ENCODE results near the gene UGT1A8.
"Not testable (repeated sequence)": the region's sequence is repeated elsewhere in the genome, so short reads cannot be mapped to it uniquely, and the experiment has no call there.

UGT1A8 gene

GRCh38 chr2:233604826-233605225 lies 12.6 kb upstream of the UGT1A8 start:
- no peak for DNase-seq (ENCODE audit: insufficient read length, low spot score)
- no peak for TF ChIP-seq POLR2A (IDR thresholded peaks at IDR 0.05; ENCODE audit: low read depth, low read length)
- FAIRE-seq, result no peak

- FAIRE-seq, result no peak
- DNase-seq (ENCODE audit: insufficient read length, low spot score), result no peak
- TF ChIP-seq POLR2A (IDR thresholded peaks at IDR 0.05; ENCODE audit: low read depth, low read length), result no peak
Observed at GRCh38 chr2:233605680-233606079, 11.8 kb upstream of the UGT1A8 start.

GRCh38 chr2:233611284-233611683 lies 6.1 kb upstream of the UGT1A8 start:
- TF ChIP-seq POLR2A (IDR thresholded peaks at IDR 0.05; ENCODE audit: low read depth, low read length), result no peak
- FAIRE-seq (no peak), DNase-seq (ENCODE audit: insufficient read length, low spot score) (no peak)

- no peak for DNase-seq (ENCODE audit: insufficient read length, low spot score)
- TF ChIP-seq POLR2A (IDR thresholded peaks at IDR 0.05; ENCODE audit: low read depth, low read length), result no peak
- FAIRE-seq, result no peak
Observed at GRCh38 chr2:233620204-233620603, 2.8 kb downstream of the UGT1A8 start.

- not testable (repeated sequence) for DNase-seq (ENCODE audit: insufficient read length, low spot score); FAIRE-seq
Observed at GRCh38 chr2:233621863-233622262, 4.4 kb downstream of the UGT1A8 start.

- no peak for FAIRE-seq
Observed at GRCh38 chr2:233627331-233628025, 10.0 kb downstream of the UGT1A8 start.

GRCh38 chr2:233636306-233636705 lies 18.9 kb downstream of the UGT1A8 start, which contains the start of gene UGT1A10:
Gene UGT1A10, plus strand, starts transcription at chr2:233636448. Its CDS starts 75 bp downstream, at chr2:233636523.
- not testable (repeated sequence) for DNase-seq (ENCODE audit: insufficient read length, low spot score); FAIRE-seq

More at GRCh38 chr2:233627331-233628025, 10.0 kb downstream of the UGT1A8 start:
- TF ChIP-seq POLR2A (IDR thresholded peaks at IDR 0.05; ENCODE audit: low read depth, low read length), result no peak
- no peak for DNase-seq (ENCODE audit: insufficient read length, low spot score)

- no peak for TF ChIP-seq POLR2A (IDR thresholded peaks at IDR 0.05; ENCODE audit: low read depth, low read length)
- DNase-seq (ENCODE audit: insufficient read length, low spot score) (no peak), FAIRE-seq (no peak)
Observed at GRCh38 chr2:233638836-233639235, 21.4 kb downstream of the UGT1A8 start.

- FAIRE-seq (no peak), DNase-seq (ENCODE audit: insufficient read length, low spot score) (no peak)
- no peak for TF ChIP-seq POLR2A (IDR thresholded peaks at IDR 0.05; ENCODE audit: low read depth, low read length)
Observed at GRCh38 chr2:233639860-233640259, 22.4 kb downstream of the UGT1A8 start.

- DNase-seq (ENCODE audit: insufficient read length, low spot score) (no peak), FAIRE-seq (no peak)
- no peak for TF ChIP-seq POLR2A (IDR thresholded peaks at IDR 0.05; ENCODE audit: low read depth, low read length)
Observed at GRCh38 chr2:233643128-233643527, 25.7 kb downstream of the UGT1A8 start.

GRCh38 chr2:233646033-233646432 lies 28.6 kb downstream of the UGT1A8 start:
- DNase-seq (ENCODE audit: insufficient read length, low spot score); FAIRE-seq: not testable (repeated sequence)

- no peak for TF ChIP-seq POLR2A (IDR thresholded peaks at IDR 0.05; ENCODE audit: low read depth, low read length)
- no peak for DNase-seq (ENCODE audit: insufficient read length, low spot score)
- FAIRE-seq, result no peak
Observed at GRCh38 chr2:233650981-233651380, 33.5 kb downstream of the UGT1A8 start.

- FAIRE-seq (no peak), DNase-seq (ENCODE audit: insufficient read length, low spot score) (no peak)
- no peak for TF ChIP-seq POLR2A (IDR thresholded peaks at IDR 0.05; ENCODE audit: low read depth, low read length)
Observed at GRCh38 chr2:233651430-233651829, 34.0 kb downstream of the UGT1A8 start.

GRCh38 chr2:233654501-233654900 lies 37.1 kb downstream of the UGT1A8 start:
- no peak for DNase-seq (ENCODE audit: insufficient read length, low spot score)
- no peak for FAIRE-seq

GRCh38 chr2:233655043-233655442 lies 37.6 kb downstream of the UGT1A8 start:
- DNase-seq (ENCODE audit: insufficient read length, low spot score) (no peak), FAIRE-seq (no peak)
- TF ChIP-seq POLR2A (IDR thresholded peaks at IDR 0.05; ENCODE audit: low read depth, low read length), result no peak

More at GRCh38 chr2:233654501-233654900, 37.1 kb downstream of the UGT1A8 start:
- no peak for TF ChIP-seq POLR2A (IDR thresholded peaks at IDR 0.05; ENCODE audit: low read depth, low read length)

GRCh38 chr2:233655943-233656342 lies 38.5 kb downstream of the UGT1A8 start:
- not testable (repeated sequence) for DNase-seq (ENCODE audit: insufficient read length, low spot score); FAIRE-seq
